GM12878 (cell line): ENCODE data around the gene TTYH1. TPM values are rescaled to one million over a fixed set of nuclear protein-coding genes. Genes with fewer than 3 reads are reported as not detected.

Source experiments
- ATAC-seq: fragments of 200-7000 bp; cut with Tn5 transposase; 3 replicates; pipeline ENCODE4 v1.9.1; 2020; ENCODE audit warnings: mild to moderate bottlenecking, moderate library complexity
- BruUV-seq: library from RNA; stranded (reverse); fragments of 400-500 nt; replicated peaks from 2 replicates; lab custom pipeline; 2021; lab: Mats Ljungman, UMichigan
- CTCF ChIA-PET: fragments of 300-600 bp; sonication (Branson Sonifier 250); formaldehyde crosslinking; extraction: SDS; loops from one replicate; lab custom pipeline; 2021; ENCODE audit warnings: inconsistent platforms; lab: Yijun Ruan, JAX
- POLR2A ChIA-PET: fragments of 350-600 bp; formaldehyde crosslinking; extraction: SDS; loops from one replicate; lab custom pipeline; 2021; ENCODE audit warnings: inconsistent platforms; lab: Charles Lee
- RAD21 ChIA-PET: fragments of 300-600 bp; sonication (Branson Sonifier 250); formaldehyde crosslinking; loops from one replicate; lab custom pipeline; 2023; ENCODE audit warnings: antibody characterized with exemption; ENCODE audit not compliant: unreplicated experiment; lab: Charles Lee
- SMC1A ChIA-PET: fragments of 300-600 bp; sonication (Branson Sonifier 250); formaldehyde crosslinking; loops from one replicate; lab custom pipeline; 2023; ENCODE audit not compliant: unreplicated experiment, uncharacterized antibody; lab: Charles Lee
- DNase-seq: peaks from one replicate; pipeline ENCODE4 v3.0.0-alpha.2; 2011; ENCODE audit warnings: low read depth, low spot score
- FAIRE-seq: peaks from 3 replicates; lab custom pipeline; 2011; peaks lifted over from hg19 to GRCh38; lab: Jason Lieb, UNC
- H2AFZ ChIP-seq: 2 replicates; pipeline ENCODE4 v1.6.0; 2011; ENCODE audit warnings: low read depth, low read length, control low read depth; ENCODE audit not compliant: control insufficient read depth
- H3K27ac ChIP-seq: 2 replicates; pipeline ENCODE4 v1.5.1; 2011; ENCODE audit warnings: control low read depth; ENCODE audit not compliant: control insufficient read depth, insufficient read depth
- H3K27me3 ChIP-seq, 2 experiments: replicated peaks in 1 of 2; 2 replicates each; pipeline versions ENCODE4 v1.6.0 to v1.6.1; 2011; ENCODE audit warnings: low read length in 1 of 2; ENCODE audit not compliant: control insufficient read depth in 2 of 2, insufficient read depth in 2 of 2
- H3K36me3 ChIP-seq, 2 experiments: 2 replicates each; pipeline ENCODE4 v1.5.1; 2011; ENCODE audit warnings: low read length in 1 of 2; ENCODE audit not compliant: control insufficient read depth in 2 of 2, insufficient read depth in 2 of 2
- H3K4me1 ChIP-seq: 2 replicates; pipeline ENCODE4 v1.6.1; 2011; ENCODE audit warnings: mild to moderate bottlenecking, low read length, moderate library complexity, mixed read lengths; ENCODE audit not compliant: control insufficient read depth, insufficient read depth
- H3K4me2 ChIP-seq: 2 replicates; pipeline ENCODE4 v1.6.0; 2011; ENCODE audit warnings: control low read depth; ENCODE audit not compliant: control insufficient read depth, insufficient read depth
- H3K4me3 ChIP-seq: fragments of 200-600 bp; sonication (generic); 2 replicates; pipeline ENCODE4 v1.5.1; 2016
- H3K79me2 ChIP-seq: 2 replicates; pipeline ENCODE4 v1.6.0; 2011; ENCODE audit warnings: low read length; ENCODE audit not compliant: control insufficient read depth, insufficient read depth
- H3K9ac ChIP-seq: 2 replicates; pipeline ENCODE4 v1.8.0; 2011; ENCODE audit warnings: low read length, control low read depth, mixed read lengths; ENCODE audit not compliant: control insufficient read depth, insufficient read depth
- H3K9me3 ChIP-seq: replicated peaks from 3 replicates; pipeline ENCODE4 v1.5.1; 2011; ENCODE audit warnings: mild to moderate bottlenecking, low read length; ENCODE audit not compliant: control insufficient read depth, insufficient read depth
- H4K20me1 ChIP-seq: 2 replicates; pipeline ENCODE4 v1.6.0; 2011; ENCODE audit not compliant: control insufficient read depth, insufficient read depth
- BMI1 ChIP-seq: fragments of 450-650 bp; IDR thresholded peaks from 2 replicates; pipeline ENCODE4 v1.6.1; 2016; ENCODE audit warnings: mild to moderate bottlenecking, moderate library complexity, borderline replicate concordance
- REST ChIP-seq: IDR thresholded peaks from 2 replicates; pipeline ENCODE4 v1.6.1; 2012; ENCODE audit warnings: mild to moderate bottlenecking, low read depth, low read length
- TAF1 ChIP-seq: IDR thresholded peaks from 2 replicates; pipeline ENCODE4 v1.6.1; 2011; ENCODE audit warnings: mild to moderate bottlenecking, low read depth, low read length, borderline replicate concordance
- ZZZ3 ChIP-seq: IDR thresholded peaks from 2 replicates; pipeline ENCODE4 v1.6.1; 2011; ENCODE audit warnings: low read depth; ENCODE audit not compliant: control insufficient read depth, insufficient read length
- WGBS: methylation state at CpG from one replicate; pipeline ENCODE4 v1.1.6; 2016; ENCODE audit warnings: low lambda C conversion rate; ENCODE audit not compliant: insufficient replicate concordance, insufficient coverage; ENCODE audit errors: missing lambda C conversion rate; 5-methylcytosine and 5-hydroxymethylcytosine counted together
- in situ Hi-C: fragments of 300-500 bp; cut with MboI; formaldehyde crosslinking; loops from 9 replicates; pipeline ENCODE4 v1.14.3; 2018; ENCODE audit warnings: mixed read lengths
- intact Hi-C: fragments of 100-400 bp; cut with micrococcal nuclease; formaldehyde crosslinking; loops from one replicate; pipeline ENCODE4 v1.14.2; 2022; ENCODE audit not compliant: unreplicated experiment
- polyA plus RNA-seq, 11 experiments: library from polyadenylated mRNA; depleted of rRNA in 4 of 11; unstranded in 6 of 11; stranded (reverse) in 5 of 11; fragments of >200 nt; fragmentation: Nextera tagmentation in 4 of 11; fragmentation: Illumina TruSeq in 1 of 11; extraction: Ambion mirVana in 4 of 11; extraction: Trizol in 1 of 11; gene quantifications; 1 replicate in 1 of 11; 2 replicates in 10 of 11; pipeline versions ENCODE4 v1.2.1 to v1.2.3, GENCODE V29; 2011 to 2016; ENCODE audit warnings: inconsistent platforms in 2 of 11, missing spikeins in 2 of 11, low read depth in 1 of 11
- total RNA-seq, 4 experiments: library from RNA; depleted of rRNA in 3 of 4; stranded (reverse); fragments of >200 nt in 3 of 4; fragmentation: Illumina TruSeq in 1 of 4; extraction: Trizol in 1 of 4; gene quantifications; 2 replicates each; pipeline versions ENCODE4 v1.2.1 to v1.2.3, GENCODE V29; 2013 to 2021

The TTYH1 gene
- total and polyA plus RNA-seq, 10 of the 15 experiments (the other 5 are each of a cell fraction or from before 2014, with no cell fraction given) = 0.01 to 0.36 (median 0.09) TPM; not detected in 3

- Histone ChIP-seq H3K27me3 (peaks cover 0 to 3% of the 10 kb centered on the region in 2 experiments; a peak in 2 of 4 replicates), H3K4me1 (peaks cover 7% of the 10 kb centered on the region), H3K36me3 (no peaks in the 10 kb centered on the region), H3K9ac (no peak overlapping the region), H3K9me3 (no peaks in the 10 kb centered on the region), H3K4me3 (no peak overlapping the region), H4K20me1 (no peaks in the 10 kb centered on the region), H3K27ac (no peak overlapping the region), H3K4me2 (no peak overlapping the region), H3K79me2 (no peaks in the 10 kb centered on the region), H2AFZ (no peak overlapping the region)
- intact Hi-C loops (loop anchor here (10.0 kb wide), 1 partner anchor 439 kb away; no protein-coding TSS in a partner anchor), in situ Hi-C loops (loop anchor here (5.0 to 10.0 kb wide), 3 partner anchors 177 to 449 kb away; no protein-coding TSS in a partner anchor)
- ChIA-PET RAD21 (no interaction called here), SMC1A (interaction anchor here (1.4 to 7.3 kb wide), 2 partner anchors 176 to 199 kb away, joined by 6 to 70 read pairs; no protein-coding TSS in a partner anchor), POLR2A (no interaction called here), CTCF (interaction anchor here (1.1 to 8.5 kb wide), 2 partner anchors 178 to 197 kb away, joined by 4 to 236 read pairs; no protein-coding TSS in a partner anchor)
- TF ChIP-seq BMI1 (no peak), ZZZ3 (no peak), REST (no peak), TAF1 (no peak)
- no peak for DNase-seq
- no peak for FAIRE-seq
- no TSS peak for BruUV-seq
- 70% methylated on average over 11 of the region's 11 CpGs for WGBS
- no peak for ATAC-seq
These were observed 60.4 kb downstream of the TTYH1 start for GRCh38 chr19:54475706-54476105.
